ENCODE results near the gene SEMA4C. TPM values are rescaled to one million over a fixed set of nuclear protein-coding genes. Genes with fewer than 3 reads are reported as not detected.

Gene SEMA4C
- total RNA-seq, 1 donor from 2014 or later, result 119 TPM

DNA sequence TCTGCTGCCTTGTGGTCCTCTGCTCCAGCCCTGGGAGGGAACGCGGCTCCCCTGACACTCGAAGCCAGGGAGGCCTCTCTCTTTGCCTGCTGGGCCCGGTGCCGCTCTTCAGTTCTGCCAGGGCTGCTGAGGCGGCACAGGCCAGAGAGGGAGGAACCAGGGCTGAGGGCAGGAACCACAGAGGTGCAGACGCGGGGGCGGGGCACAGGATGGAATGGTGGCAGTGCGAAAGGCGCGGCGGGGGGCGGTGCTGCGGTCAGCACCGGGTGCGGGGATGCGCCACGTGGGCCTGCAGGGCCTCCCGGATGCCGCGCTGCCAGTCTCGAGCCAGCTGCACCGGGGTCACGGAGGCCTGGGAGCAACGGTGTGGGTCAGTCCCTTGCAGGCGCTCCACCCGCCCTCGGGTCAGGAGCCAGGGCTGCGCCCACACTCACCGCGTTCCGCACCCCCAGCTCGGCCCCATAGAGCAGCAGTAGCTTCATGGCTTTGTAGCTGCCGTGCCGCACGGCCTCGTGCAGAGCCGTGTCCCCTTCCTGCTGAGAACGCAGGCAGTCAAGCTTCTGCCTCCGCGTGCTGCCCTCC is 30.5 kb downstream of the SEMA4C start:
- peak; percentile 26 for DNase-seq
- H3K4me3 Mint-ChIP-seq (ENCODE audit: unreplicated experiment), result no peak overlapping the region
- no peaks in the 10 kb centered on the region for H3K36me3 Mint-ChIP-seq (ENCODE audit: unreplicated experiment)
- peaks cover 16% of the 10 kb centered on the region for H3K9me3 Mint-ChIP-seq (ENCODE audit: unreplicated experiment)
- peaks cover 3% of the 10 kb centered on the region for H3K27me3 Mint-ChIP-seq (ENCODE audit: unreplicated experiment)
- TF ChIP-seq, protein P1, sequence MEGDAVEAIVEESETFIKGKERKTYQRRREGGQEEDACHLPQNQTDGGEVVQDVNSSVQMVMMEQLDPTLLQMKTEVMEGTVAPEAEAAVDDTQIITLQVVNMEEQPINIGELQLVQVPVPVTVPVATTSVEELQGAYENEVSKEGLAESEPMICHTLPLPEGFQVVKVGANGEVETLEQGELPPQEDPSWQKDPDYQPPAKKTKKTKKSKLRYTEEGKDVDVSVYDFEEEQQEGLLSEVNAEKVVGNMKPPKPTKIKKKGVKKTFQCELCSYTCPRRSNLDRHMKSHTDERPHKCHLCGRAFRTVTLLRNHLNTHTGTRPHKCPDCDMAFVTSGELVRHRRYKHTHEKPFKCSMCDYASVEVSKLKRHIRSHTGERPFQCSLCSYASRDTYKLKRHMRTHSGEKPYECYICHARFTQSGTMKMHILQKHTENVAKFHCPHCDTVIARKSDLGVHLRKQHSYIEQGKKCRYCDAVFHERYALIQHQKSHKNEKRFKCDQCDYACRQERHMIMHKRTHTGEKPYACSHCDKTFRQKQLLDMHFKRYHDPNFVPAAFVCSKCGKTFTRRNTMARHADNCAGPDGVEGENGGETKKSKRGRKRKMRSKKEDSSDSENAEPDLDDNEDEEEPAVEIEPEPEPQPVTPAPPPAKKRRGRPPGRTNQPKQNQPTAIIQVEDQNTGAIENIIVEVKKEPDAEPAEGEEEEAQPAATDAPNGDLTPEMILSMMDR (IDR thresholded peaks at IDR 0.05; ENCODE audit: partially characterized antibody, unreplicated experiment), result no peak
- H3K4me1 Mint-ChIP-seq (ENCODE audit: low read depth, unreplicated experiment), result peaks cover 19% of the 10 kb centered on the region
- H3K27ac Mint-ChIP-seq (ENCODE audit: unreplicated experiment), result no peak overlapping the region

DNA sequence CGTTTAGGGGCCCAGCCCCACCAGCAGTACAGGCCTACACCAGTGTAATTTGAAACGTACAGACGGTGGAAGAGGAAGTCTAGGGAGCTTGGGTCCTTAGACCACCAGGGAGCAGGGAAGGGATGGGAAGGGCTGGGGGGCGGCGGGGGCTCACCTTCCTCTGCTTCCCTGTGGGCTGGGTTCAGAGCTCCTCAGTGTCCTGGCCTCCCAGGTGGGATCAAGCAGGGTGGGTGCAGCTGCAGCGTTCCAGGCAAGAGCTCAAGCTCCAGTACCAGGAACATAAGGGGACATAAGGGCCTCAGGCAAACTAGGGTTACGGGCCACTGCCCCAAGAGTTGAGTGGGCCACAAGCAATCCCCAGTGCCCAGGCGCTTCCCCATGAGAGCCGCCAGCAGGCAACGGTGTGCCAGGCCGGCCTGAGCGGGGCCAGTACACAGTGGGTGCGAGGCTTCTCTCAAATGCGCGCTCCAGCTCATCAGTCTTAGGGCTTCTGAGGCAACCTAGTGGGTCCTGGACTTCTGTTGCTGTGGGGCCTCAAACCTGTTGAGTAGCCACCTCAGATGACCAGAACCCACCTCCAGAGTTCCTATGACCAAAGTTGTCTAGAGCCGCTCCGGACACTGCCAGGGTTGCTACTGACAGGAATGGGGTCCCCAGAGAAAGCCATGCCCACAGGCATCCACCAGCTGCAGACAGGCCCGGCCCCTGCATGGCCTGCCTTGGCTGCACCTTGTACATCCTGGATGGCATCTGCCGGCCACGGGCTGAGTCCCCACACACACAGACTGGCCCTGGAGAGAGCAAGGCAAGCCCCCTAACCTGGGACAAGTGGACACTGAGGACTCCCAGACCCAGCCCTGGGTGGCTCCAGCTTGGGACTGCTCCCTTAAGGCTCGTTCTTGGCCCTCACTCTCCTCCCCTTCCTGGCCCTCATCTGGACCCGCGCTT is 31.3 kb downstream of the SEMA4C start:
- TF ChIP-seq, protein P1 (IDR thresholded peaks at IDR 0.05; ENCODE audit: partially characterized antibody, unreplicated experiment), result no peak
- no peak for DNase-seq
- Mint-ChIP-seq H3K4me1 (ENCODE audit: low read depth, unreplicated experiment) (peaks cover 20% of the 10 kb centered on the region), H3K36me3 (ENCODE audit: unreplicated experiment) (no peaks in the 10 kb centered on the region), H3K9me3 (ENCODE audit: unreplicated experiment) (peaks cover 16% of the 10 kb centered on the region), H3K4me3 (ENCODE audit: unreplicated experiment) (no peak overlapping the region), H3K27ac (ENCODE audit: unreplicated experiment) (no peak overlapping the region), H3K27me3 (ENCODE audit: unreplicated experiment) (peaks cover 3% of the 10 kb centered on the region)

DNA sequence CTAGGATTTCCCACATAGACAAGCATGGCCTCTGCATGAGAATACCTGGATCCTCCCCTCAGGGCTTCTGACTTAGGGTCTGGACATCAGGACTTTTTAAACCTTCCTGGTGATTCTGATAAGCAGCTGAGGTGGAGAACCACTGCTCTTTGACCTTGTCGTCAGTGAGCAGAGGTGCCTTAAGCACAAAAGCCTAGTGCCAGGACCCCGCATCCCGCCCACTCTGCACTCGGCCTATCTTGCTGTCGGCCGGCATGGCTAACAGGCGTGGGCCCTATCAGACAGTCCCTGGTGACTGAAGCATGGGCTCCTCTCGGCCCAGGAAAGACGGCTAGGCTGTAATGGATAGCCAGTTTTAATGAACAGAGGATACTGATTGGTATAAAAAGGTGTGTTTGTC is 32.3 kb downstream of the SEMA4C start:
- TF ChIP-seq, protein P1 (IDR thresholded peaks at IDR 0.05; ENCODE audit: partially characterized antibody, unreplicated experiment), result no peak
- no peak for DNase-seq
- peaks cover 20% of the 10 kb centered on the region for H3K9me3 Mint-ChIP-seq (ENCODE audit: unreplicated experiment)
- no peak overlapping the region for H3K27ac Mint-ChIP-seq (ENCODE audit: unreplicated experiment)
- H3K4me3 Mint-ChIP-seq (ENCODE audit: unreplicated experiment), result no peak overlapping the region
- H3K4me1 Mint-ChIP-seq (ENCODE audit: low read depth, unreplicated experiment), result peaks cover 25% of the 10 kb centered on the region
- H3K27me3 Mint-ChIP-seq (ENCODE audit: unreplicated experiment), result peaks cover 7% of the 10 kb centered on the region
- H3K36me3 Mint-ChIP-seq (ENCODE audit: unreplicated experiment), result no peaks in the 10 kb centered on the region

DNA sequence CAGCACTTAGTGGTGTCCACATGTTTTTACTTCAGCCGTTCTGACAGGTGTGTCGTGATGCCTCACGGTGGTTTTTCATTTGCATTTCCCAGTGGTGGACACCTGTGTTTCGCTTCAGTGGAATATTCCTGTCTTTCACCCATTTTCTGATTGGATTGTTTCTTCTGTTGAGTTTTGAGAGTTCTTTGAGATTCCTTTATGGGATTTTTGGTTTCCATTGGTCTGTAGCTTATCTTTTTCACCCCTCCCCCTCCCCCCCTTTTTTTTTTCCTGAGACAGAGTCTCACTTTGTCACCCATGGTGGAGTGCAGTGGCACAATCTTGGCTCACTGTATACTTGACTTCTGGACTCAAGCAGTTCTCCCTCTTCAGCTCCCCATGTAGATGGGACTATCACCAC is 34.0 kb downstream of the SEMA4C start:
- Mint-ChIP-seq H3K4me1 (ENCODE audit: low read depth, unreplicated experiment) (peaks cover 34% of the 10 kb centered on the region), H3K9me3 (ENCODE audit: unreplicated experiment) (peaks cover 25% of the 10 kb centered on the region), H3K27ac (ENCODE audit: unreplicated experiment) (no peak overlapping the region), H3K27me3 (ENCODE audit: unreplicated experiment) (peaks cover 11% of the 10 kb centered on the region), H3K4me3 (ENCODE audit: unreplicated experiment) (no peak overlapping the region), H3K36me3 (ENCODE audit: unreplicated experiment) (no peaks in the 10 kb centered on the region)
- TF ChIP-seq, protein P1 (IDR thresholded peaks at IDR 0.05; ENCODE audit: partially characterized antibody, unreplicated experiment), result no peak
- DNase-seq, result no peak

Data from glutamatergic neuron (in vitro differentiated cells).